ENCODE data around the gene GHRHR.

GRCh38 chr7:30970074-30970473 lies 6.3 kb downstream of the GHRHR start:
- TF ChIP-seq CTCF (IDR thresholded peaks at IDR 0.05): no peak
- TF ChIP-seq POLR2A (IDR thresholded peaks at IDR 0.05): no peak

Measured in uterus (tissue), 2 donors.